ENCODE measurements around the gene KRTAP2-3. TPM values are rescaled to one million over a fixed set of nuclear protein-coding genes. Genes with fewer than 3 reads are reported as not detected.
"Not testable (repeated sequence)": the region's sequence is repeated elsewhere in the genome, so short reads cannot be mapped to it uniquely, and the experiment has no call there.

The KRTAP2-3 gene
- total RNA-seq, 4 donors from 2014 or later, result not detected

DNA sequence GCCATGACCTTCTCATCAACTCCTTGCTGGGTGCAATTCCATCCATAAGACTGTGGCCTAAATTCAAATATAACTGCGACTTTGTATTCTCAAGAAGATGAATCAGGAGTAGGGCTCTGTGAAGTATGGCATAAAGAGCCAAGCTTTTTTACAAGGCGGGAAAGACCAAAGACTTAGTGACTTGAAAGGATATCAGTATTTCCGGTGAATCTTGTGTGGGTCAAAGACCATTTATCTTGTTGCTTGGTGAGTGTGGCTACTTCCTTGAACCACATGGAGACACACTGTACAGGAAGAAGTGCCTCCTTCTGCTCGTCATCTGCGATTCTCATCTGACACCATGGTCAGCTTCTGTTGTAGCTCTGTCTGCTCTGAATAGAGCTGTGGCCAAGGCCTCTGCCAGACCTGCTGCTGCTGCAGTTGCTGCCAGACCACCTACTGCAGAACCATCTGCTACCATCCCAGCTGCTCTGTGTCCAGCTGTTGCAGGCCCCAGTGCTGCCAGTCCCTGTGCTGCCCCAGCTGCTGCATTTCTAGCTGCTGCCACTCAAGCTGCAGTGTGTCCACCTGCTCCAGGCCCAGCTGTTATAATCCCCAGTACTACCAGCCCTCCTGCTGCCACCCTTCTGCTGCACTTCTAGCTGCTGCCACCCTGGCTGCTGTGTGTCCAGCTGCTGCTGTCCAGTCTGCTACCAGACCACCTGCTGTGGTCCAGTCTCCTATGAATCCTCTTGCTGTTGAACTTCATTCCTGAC, 11.9 kb upstream of the KRTAP2-3 start:
- Histone ChIP-seq H3K36me3 (no peaks in the 10 kb centered on the region), H3K27ac (no peak overlapping the region), H3K27me3 (no peaks in the 10 kb centered on the region), H3K4me1 (no peaks in the 10 kb centered on the region), H3K4me3 (no peak overlapping the region), H3K9me3 (no peaks in the 10 kb centered on the region)
- intact Hi-C loops (cut with DNase I; ENCODE audit: low total_unique reads), result no loop called here
- in situ Hi-C loops (cut with MboI; ENCODE audit: low sequenced_read_pairs in 4 of 4), result loop anchor here in 1 of 4 donors (25.0 kb wide), 1 partner anchor 109 kb away; the partner anchor contains the start of gene KRT39
- TF ChIP-seq POLR2A (IDR thresholded peaks at IDR 0.05), result no peak
- TF ChIP-seq, protein P1, sequence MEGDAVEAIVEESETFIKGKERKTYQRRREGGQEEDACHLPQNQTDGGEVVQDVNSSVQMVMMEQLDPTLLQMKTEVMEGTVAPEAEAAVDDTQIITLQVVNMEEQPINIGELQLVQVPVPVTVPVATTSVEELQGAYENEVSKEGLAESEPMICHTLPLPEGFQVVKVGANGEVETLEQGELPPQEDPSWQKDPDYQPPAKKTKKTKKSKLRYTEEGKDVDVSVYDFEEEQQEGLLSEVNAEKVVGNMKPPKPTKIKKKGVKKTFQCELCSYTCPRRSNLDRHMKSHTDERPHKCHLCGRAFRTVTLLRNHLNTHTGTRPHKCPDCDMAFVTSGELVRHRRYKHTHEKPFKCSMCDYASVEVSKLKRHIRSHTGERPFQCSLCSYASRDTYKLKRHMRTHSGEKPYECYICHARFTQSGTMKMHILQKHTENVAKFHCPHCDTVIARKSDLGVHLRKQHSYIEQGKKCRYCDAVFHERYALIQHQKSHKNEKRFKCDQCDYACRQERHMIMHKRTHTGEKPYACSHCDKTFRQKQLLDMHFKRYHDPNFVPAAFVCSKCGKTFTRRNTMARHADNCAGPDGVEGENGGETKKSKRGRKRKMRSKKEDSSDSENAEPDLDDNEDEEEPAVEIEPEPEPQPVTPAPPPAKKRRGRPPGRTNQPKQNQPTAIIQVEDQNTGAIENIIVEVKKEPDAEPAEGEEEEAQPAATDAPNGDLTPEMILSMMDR (IDR thresholded peaks at IDR 0.05 in 4 of 5, conservative IDR thresholded peaks at IDR 0.05 in 1 of 5), result no peak
- DNase-seq (no peak), ATAC-seq (no peak)

DNA sequence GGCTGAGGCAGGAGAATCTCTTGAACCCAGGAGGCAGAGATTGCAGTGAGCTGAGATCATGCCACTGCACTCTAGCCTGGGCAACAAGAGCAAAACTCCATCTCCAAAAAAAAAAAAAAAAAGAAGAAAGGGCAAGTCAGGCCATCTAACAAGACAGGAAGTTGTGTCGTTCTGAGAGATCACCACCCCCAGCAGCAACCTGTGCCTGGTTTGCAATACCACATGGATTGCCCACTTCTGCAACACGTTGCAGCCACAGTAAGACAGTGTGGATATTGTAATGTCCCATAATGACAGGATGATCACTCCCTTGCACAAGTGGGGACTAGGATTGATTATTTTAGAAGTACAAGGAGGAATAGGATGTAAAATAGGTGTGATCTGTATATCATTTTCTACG, 9.1 kb upstream of the KRTAP2-3 start:
- TF ChIP-seq POLR2A (IDR thresholded peaks at IDR 0.05), result no peak
- TF ChIP-seq, protein P1 (IDR thresholded peaks at IDR 0.05 in 4 of 5, conservative IDR thresholded peaks at IDR 0.05 in 1 of 5), result no peak
- DNase-seq, result no peak
- peaks cover 0 to 4% (median 0%) of the 10 kb centered on the region in 3 donors for H3K27me3 ChIP-seq

DNA sequence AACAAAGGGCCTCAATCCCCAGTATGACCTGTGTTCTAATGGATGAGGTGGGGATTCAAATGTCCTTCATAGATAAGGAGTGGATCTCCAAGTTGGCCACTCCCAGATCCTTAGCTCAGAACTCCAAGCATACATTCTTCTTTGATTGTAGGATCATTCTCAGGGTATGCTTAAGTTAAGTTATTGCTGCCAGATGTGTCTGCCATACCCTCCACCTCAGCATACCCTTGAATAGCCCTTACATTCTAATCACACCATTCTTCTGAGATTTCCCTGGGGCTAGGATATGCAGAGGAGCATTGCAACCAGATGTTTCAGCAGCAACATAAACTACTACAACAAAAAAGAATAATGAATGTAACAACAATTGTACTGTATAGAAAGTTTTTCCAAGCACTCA, 7.4 kb upstream of the KRTAP2-3 start:
- DNase-seq, result no peak
- Histone ChIP-seq H3K27ac (no peak overlapping the region), H3K36me3 (no peaks in the 10 kb centered on the region), H3K4me1 (no peaks in the 10 kb centered on the region), H3K4me3 (no peak overlapping the region), H3K27me3 (peaks cover 0 to 4% (median 0%) of the 10 kb centered on the region in 3 donors), H3K9me3 (no peaks in the 10 kb centered on the region)
- in situ Hi-C loops (cut with MboI; ENCODE audit: low sequenced_read_pairs in 4 of 4) (loop anchor here in 1 of 4 donors (25.0 kb wide), 1 partner anchor 105 kb away; the partner anchor contains the start of gene KRT39), intact Hi-C loops (cut with DNase I; ENCODE audit: low total_unique reads) (no loop called here)
- no peak for ATAC-seq
- TF ChIP-seq POLR2A (IDR thresholded peaks at IDR 0.05), result no peak
- TF ChIP-seq, protein P1 (IDR thresholded peaks at IDR 0.05 in 4 of 5, conservative IDR thresholded peaks at IDR 0.05 in 1 of 5), result no peak

More for the DNA sequence above, 9.1 kb upstream of the KRTAP2-3 start:
- Histone ChIP-seq H3K4me3 (no peak overlapping the region), H3K4me1 (no peaks in the 10 kb centered on the region), H3K36me3 (no peaks in the 10 kb centered on the region), H3K9me3 (no peaks in the 10 kb centered on the region), H3K27ac (no peak overlapping the region)
- intact Hi-C loops (cut with DNase I; ENCODE audit: low total_unique reads), result no loop called here
- ATAC-seq, result no peak
- in situ Hi-C loops (cut with MboI; ENCODE audit: low sequenced_read_pairs in 4 of 4), result loop anchor here in 1 of 4 donors (25.0 kb wide), 1 partner anchor 107 kb away; the partner anchor contains the start of gene KRT39

DNA sequence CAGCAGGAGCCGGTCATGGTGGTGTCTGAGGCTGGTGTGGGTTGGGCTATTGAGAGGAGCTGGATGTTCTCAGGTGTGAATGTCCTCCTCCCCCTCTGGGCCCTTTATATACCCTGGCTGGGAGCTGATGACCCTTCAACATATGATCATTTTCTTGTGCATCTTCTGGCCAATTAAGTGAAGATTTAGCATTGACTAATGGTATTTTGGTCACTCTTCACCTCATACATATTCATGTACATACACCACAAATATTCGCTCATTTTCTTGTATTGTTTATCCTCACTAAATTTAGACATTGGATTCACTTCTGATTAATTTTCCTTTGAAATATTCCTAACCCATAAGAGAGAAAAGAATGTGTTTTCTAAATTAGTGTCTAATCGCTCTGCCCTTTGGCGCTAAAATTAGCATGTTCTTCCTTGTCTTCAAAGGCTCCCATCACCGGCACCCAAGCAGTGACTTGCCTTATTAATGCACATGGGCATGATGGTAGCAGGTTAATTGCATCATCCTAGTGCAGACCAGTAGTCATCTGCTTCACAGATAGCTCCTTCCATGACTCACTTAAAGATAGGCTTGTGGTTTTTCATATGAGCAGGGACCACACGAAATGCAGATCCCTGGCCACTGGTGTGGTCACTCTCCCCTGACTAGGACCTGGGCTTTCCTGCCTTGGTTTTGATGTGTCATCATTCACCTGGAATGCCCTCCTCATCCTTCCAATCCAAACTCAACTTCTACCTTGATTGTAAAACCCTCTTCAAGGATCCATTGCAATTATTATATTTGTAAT, 6.1 kb upstream of the KRTAP2-3 start, which contains the start of gene KRTAP2-4:
Gene KRTAP2-4 (minus strand): TSS at position 51 of the 796 bp plus-strand sequence. CDS start 34 bp downstream, at position 17.
- Histone ChIP-seq H3K9me3 (no peaks in the 10 kb centered on the region), H3K27me3 (peaks cover 0 to 4% (median 0%) of the 10 kb centered on the region in 3 donors), H3K27ac (no peak within 1 kb of the TSS), H3K36me3 (no peaks in the 10 kb centered on the region), H3K4me1 (no peaks in the 10 kb centered on the region), H3K4me3 (no peak within 1 kb of the TSS)
- ATAC-seq, result no peak
- in situ Hi-C loops (cut with MboI; ENCODE audit: low sequenced_read_pairs in 4 of 4) (loop anchor here in 1 of 4 donors (25.0 kb wide), 1 partner anchor 104 kb away; the partner anchor contains the start of gene KRT39), intact Hi-C loops (cut with DNase I; ENCODE audit: low total_unique reads) (no loop called here)
- TF ChIP-seq POLR2A (IDR thresholded peaks at IDR 0.05), result no peak
- TF ChIP-seq, protein P1 (IDR thresholded peaks at IDR 0.05 in 4 of 5, conservative IDR thresholded peaks at IDR 0.05 in 1 of 5), result no peak
- no peak for DNase-seq

DNA sequence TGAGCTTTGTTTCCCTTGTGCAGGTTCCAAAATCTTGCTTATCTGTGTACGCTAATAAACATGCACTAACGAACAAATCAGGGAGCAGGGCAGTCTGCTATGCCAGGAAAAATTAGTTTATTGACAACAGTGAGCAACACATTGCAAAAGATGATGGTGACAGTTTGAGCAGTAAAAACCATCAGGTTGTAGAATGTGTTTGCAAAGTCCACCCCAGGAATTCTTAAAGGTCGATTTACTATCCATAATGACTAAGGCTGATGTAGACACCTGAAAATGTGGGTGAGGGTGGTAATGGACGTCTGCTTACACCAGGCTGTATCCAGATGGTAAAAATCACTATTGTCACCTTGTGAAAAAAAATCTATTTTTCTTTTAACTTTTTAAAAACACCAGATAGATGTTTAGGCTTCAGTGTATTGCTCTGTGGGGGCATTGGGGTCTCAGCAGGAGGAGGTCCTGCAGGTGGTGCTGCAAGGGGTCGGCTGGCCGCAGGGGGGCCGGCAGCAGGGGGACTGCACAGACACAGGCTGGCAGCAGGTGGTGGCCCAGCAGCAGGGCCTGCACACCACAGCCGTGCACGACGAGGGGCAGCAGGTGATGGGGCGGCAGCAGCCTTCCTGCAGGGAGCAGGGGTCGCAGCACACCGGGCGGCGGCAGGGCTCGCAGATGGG, 5.2 kb upstream of the KRTAP2-3 start:
- intact Hi-C loops (cut with DNase I; ENCODE audit: low total_unique reads); H3K27ac ChIP-seq; ATAC-seq; DNase-seq; H3K36me3 ChIP-seq; H3K27me3 ChIP-seq; H3K4me1 ChIP-seq; H3K4me3 ChIP-seq; H3K9me3 ChIP-seq: not testable (repeated sequence)
- in situ Hi-C loops (cut with MboI; ENCODE audit: low sequenced_read_pairs in 4 of 4), result loop anchor here in 1 of 4 donors (25.0 kb wide), 1 partner anchor 103 kb away; the partner anchor contains the start of gene KRT39
